Mammary epithelial cell (primary cell): ENCODE data around the gene LRIG1.

ENCODE experiments used
- EZH2 ChIP-seq: IDR thresholded peaks from 2 replicates; pipeline ENCODE4 v1.6.1; 2012; ENCODE audit warnings: low read length, inconsistent platforms, borderline replicate concordance
- TF ChIP-seq, protein P1 (sequence below), 2 donors: IDR thresholded peaks in 1 of 2; conservative IDR thresholded peaks in 1 of 2; 2 replicates each; pipeline ENCODE4 v1.5.1; 2011 to 2012; ENCODE audit warnings: inconsistent platforms in 2 of 2, low read length in 2 of 2, mild to moderate bottlenecking in 2 of 2, control low read depth in 1 of 2, low read depth in 1 of 2; ENCODE audit not compliant: insufficient read depth in 1 of 2; ENCODE audit errors: extremely low read depth in 1 of 2

- TF ChIP-seq, protein P1, sequence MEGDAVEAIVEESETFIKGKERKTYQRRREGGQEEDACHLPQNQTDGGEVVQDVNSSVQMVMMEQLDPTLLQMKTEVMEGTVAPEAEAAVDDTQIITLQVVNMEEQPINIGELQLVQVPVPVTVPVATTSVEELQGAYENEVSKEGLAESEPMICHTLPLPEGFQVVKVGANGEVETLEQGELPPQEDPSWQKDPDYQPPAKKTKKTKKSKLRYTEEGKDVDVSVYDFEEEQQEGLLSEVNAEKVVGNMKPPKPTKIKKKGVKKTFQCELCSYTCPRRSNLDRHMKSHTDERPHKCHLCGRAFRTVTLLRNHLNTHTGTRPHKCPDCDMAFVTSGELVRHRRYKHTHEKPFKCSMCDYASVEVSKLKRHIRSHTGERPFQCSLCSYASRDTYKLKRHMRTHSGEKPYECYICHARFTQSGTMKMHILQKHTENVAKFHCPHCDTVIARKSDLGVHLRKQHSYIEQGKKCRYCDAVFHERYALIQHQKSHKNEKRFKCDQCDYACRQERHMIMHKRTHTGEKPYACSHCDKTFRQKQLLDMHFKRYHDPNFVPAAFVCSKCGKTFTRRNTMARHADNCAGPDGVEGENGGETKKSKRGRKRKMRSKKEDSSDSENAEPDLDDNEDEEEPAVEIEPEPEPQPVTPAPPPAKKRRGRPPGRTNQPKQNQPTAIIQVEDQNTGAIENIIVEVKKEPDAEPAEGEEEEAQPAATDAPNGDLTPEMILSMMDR (conservative IDR thresholded peaks at IDR 0.05 in 1 of 2, IDR thresholded peaks at IDR 0.05 in 1 of 2; ENCODE audit: extremely low read depth in 1 of 2, insufficient read depth in 1 of 2, low read depth in 1 of 2, low read length in 2 of 2): no peak
- no peak for TF ChIP-seq EZH2
Measured at GRCh38 chr3:66396888-66397287, 103.9 kb downstream of the LRIG1 start.
